Esophagus muscularis mucosa (tissue), 4 donors: ENCODE results near the gene SHH. TPM values are rescaled to one million over a fixed set of nuclear protein-coding genes. Genes with fewer than 3 reads are reported as not detected.

Source experiments
- DNase-seq: peaks from one replicate; pipeline ENCODE4 v3.0.0-alpha.2; 2017; ENCODE audit errors: extremely low spot score
- H3K27ac ChIP-seq, 4 donors: fragments of 200-600 bp; sonication (generic); replicated peaks in 1 of 4; 1 replicate in 3 of 4; 2 replicates in 1 of 4; pipeline ENCODE4 v1.5.1; 2016 to 2019; ENCODE audit warnings: mild to moderate bottlenecking in 1 of 4
- H3K27me3 ChIP-seq, 4 donors: fragments of 200-600 bp; sonication (generic); one replicate each; pipeline versions ENCODE4 v1.5.1 to v1.6.0; 2016 to 2019
- H3K36me3 ChIP-seq, 4 donors: fragments of 200-600 bp; sonication (generic); one replicate each; pipeline ENCODE4 v1.5.1; 2016 to 2019
- H3K4me1 ChIP-seq, 4 donors: fragments of 200-600 bp; sonication (generic); one replicate each; pipeline ENCODE4 v1.5.1; 2016 to 2019
- H3K4me3 ChIP-seq, 4 donors: fragments of 200-600 bp; sonication (generic); 1 replicate in 2 of 4; 2 replicates in 2 of 4; pipeline ENCODE4 v1.5.1; 2016 to 2019; ENCODE audit warnings: mild to moderate bottlenecking in 4 of 4, moderate library complexity in 1 of 4
- H3K9me3 ChIP-seq, 4 donors: fragments of 200-600 bp; sonication (generic); 1 replicate in 3 of 4; 2 replicates in 1 of 4; pipeline ENCODE4 v1.5.1; 2016 to 2019
- EP300 ChIP-seq: sonication (generic); formaldehyde crosslinking; IDR thresholded peaks from one replicate; pipeline ENCODE4 v1.6.1; 2017; ENCODE audit warnings: antibody characterized with exemption
- POLR2A ChIP-seq: fragments of 450-650 bp; IDR thresholded peaks from one replicate; pipeline ENCODE4 v1.6.1; 2017; ENCODE audit warnings: antibody characterized with exemption, moderate library complexity, mild to moderate bottlenecking, low read depth
- POLR2AphosphoS5 ChIP-seq, 2 donors: sonication (generic); formaldehyde crosslinking; IDR thresholded peaks; one replicate each; pipeline ENCODE4 v1.6.1; 2017; ENCODE audit warnings: antibody characterized with exemption in 2 of 2
- WGBS: methylation state at CpG from one replicate; pipeline ENCODE4 v1.1.5; 2018; 5-methylcytosine and 5-hydroxymethylcytosine counted together
- intact Hi-C: fragments of 100-400 bp; cut with DNase I; formaldehyde crosslinking; loops from one replicate; pipeline ENCODE4 v1.15.1; 2023
- total RNA-seq, 4 donors: library from RNA; depleted of rRNA; stranded (reverse); fragments of >200 nt; gene quantifications; one replicate each; pipeline versions ENCODE4 v1.1.0 to v1.2.1, GENCODE V29; 2016
- TF ChIP-seq, protein P1 (sequence below), 3 experiments: fragments of 200-600 bp in 2 of 3; fragments of 450-650 bp in 1 of 3; sonication (generic) in 2 of 3; IDR thresholded peaks; one replicate each; pipeline ENCODE4 v1.5.1; 2017 to 2019; ENCODE audit warnings: antibody characterized with exemption in 3 of 3, mild to moderate bottlenecking in 2 of 3, moderate library complexity in 1 of 3

SHH gene
- total RNA-seq, 4 donors from 2014 or later, result not detected

DNA sequence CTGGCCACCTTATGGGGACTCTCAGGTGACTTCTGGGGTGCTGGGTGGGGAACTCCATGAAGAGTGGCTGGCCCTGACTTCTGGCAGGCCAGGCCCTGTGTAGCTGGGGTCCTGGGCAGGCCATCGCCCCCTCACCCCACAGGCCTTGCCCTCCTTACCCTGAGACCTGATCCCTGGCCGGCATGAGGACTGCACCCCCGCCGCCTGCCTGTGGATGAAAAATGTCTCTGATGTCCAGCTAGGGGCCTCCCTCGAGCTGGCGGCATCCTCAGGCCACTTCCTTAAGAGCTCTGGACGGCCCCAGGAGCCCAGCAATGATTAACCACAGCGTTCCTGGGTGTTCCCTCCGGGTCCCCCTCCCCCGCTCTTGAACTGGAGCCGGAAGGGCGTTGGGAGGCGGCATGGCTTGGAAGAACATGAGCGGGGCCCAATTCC lies 31.8 kb upstream of the SHH start:
- 65% methylated on average over 12 of the region's 14 CpGs for WGBS
- H3K27me3 ChIP-seq, result peaks cover 0 to 57% (median 0%) of the 10 kb centered on the region in 4 donors
- no peaks in the 10 kb centered on the region for H3K36me3 ChIP-seq
- no peaks in the 10 kb centered on the region for H3K4me1 ChIP-seq
- no peak overlapping the region for H3K27ac ChIP-seq
- DNase-seq, result no peak
- TF ChIP-seq POLR2A, result no peak
- TF ChIP-seq, protein P1, sequence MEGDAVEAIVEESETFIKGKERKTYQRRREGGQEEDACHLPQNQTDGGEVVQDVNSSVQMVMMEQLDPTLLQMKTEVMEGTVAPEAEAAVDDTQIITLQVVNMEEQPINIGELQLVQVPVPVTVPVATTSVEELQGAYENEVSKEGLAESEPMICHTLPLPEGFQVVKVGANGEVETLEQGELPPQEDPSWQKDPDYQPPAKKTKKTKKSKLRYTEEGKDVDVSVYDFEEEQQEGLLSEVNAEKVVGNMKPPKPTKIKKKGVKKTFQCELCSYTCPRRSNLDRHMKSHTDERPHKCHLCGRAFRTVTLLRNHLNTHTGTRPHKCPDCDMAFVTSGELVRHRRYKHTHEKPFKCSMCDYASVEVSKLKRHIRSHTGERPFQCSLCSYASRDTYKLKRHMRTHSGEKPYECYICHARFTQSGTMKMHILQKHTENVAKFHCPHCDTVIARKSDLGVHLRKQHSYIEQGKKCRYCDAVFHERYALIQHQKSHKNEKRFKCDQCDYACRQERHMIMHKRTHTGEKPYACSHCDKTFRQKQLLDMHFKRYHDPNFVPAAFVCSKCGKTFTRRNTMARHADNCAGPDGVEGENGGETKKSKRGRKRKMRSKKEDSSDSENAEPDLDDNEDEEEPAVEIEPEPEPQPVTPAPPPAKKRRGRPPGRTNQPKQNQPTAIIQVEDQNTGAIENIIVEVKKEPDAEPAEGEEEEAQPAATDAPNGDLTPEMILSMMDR (IDR thresholded peaks at IDR 0.05), result no peak
- TF ChIP-seq EP300, result no peak
- TF ChIP-seq POLR2AphosphoS5 (IDR thresholded peaks at IDR 0.05), result no peak
- H3K9me3 ChIP-seq, result no peaks in the 10 kb centered on the region
- intact Hi-C loops, result no loop called here
- no peak overlapping the region for H3K4me3 ChIP-seq

- no peak for DNase-seq
- Histone ChIP-seq H3K4me3 (no peak overlapping the region), H3K27ac (no peak overlapping the region), H3K4me1 (no peaks in the 10 kb centered on the region), H3K9me3 (no peaks in the 10 kb centered on the region), H3K27me3 (peaks cover 0 to 55% (median 0%) of the 10 kb centered on the region in 4 donors), H3K36me3 (no peaks in the 10 kb centered on the region)
- 85% methylated on average over 19 of the region's 20 CpGs for WGBS
- intact Hi-C loops, result no loop called here
- TF ChIP-seq POLR2A (no peak), EP300 (no peak), POLR2AphosphoS5 (IDR thresholded peaks at IDR 0.05) (no peak)
- TF ChIP-seq, protein P1 (IDR thresholded peaks at IDR 0.05), result no peak
Observed at GRCh38 chr7:155843426-155844018, 31.3 kb upstream of the SHH start.

DNA sequence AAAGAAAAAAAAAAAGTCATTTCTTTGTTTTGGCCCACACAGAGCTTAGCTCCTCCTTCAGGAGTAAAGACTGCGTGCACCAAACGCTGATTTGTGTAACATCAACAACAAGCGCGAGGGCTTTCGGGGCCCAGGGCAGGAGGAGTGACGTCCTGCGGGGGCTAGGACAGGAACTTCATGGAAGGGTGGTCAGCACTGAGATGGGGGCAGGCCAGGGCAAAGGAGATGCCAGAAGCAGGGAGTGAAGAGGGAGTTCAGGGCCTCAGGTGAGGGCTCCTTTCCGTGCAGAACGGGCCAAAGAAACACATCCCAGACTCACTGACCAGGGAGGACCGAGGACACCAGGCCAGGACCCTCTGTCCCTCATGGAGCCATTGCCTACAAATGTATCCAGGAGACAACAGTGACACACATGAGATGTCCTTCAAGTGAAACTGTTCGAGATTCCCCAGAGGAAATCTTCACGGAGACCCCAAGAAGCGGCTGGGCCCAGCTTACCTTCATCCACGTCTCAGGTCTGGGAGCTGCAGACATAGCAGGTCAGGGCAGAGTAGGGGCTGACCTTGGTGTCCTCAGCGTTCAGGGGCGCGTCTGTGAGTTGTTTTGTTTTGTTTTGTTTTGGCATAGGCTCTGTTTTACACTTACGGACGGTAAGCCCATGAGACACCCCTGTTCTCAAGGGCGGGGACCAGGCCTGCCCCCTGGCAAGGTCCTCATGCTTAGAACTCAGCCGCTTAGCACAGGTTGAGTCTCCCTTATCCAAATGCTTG lies 30.4 kb upstream of the SHH start:
- H3K9me3 ChIP-seq, result no peaks in the 10 kb centered on the region
- H3K4me1 ChIP-seq, result no peaks in the 10 kb centered on the region
- H3K27ac ChIP-seq, result no peak overlapping the region
- no peaks in the 10 kb centered on the region for H3K36me3 ChIP-seq
- WGBS, result 70% methylated on average over 21 of the region's 21 CpGs
- intact Hi-C loops, result no loop called here
- H3K27me3 ChIP-seq, result peaks cover 0 to 57% (median 0%) of the 10 kb centered on the region in 4 donors
- no peak for DNase-seq
- TF ChIP-seq, protein P1 (IDR thresholded peaks at IDR 0.05), result no peak
- TF ChIP-seq POLR2A, result no peak
- TF ChIP-seq POLR2AphosphoS5 (IDR thresholded peaks at IDR 0.05), result no peak
- TF ChIP-seq EP300, result no peak
- no peak overlapping the region for H3K4me3 ChIP-seq

GRCh38 chr7:155840909-155841308 lies 28.6 kb upstream of the SHH start:
- no peaks in the 10 kb centered on the region for H3K9me3 ChIP-seq
- H3K36me3 ChIP-seq, result no peaks in the 10 kb centered on the region
- no peaks in the 10 kb centered on the region for H3K4me1 ChIP-seq
- intact Hi-C loops, result no loop called here
- TF ChIP-seq EP300 (no peak), POLR2AphosphoS5 (IDR thresholded peaks at IDR 0.05) (no peak), POLR2A (no peak)
- TF ChIP-seq, protein P1 (IDR thresholded peaks at IDR 0.05), result no peak
- WGBS, result 93% methylated on average over 8 of the region's 8 CpGs
- no peak overlapping the region for H3K4me3 ChIP-seq
- H3K27me3 ChIP-seq, result peaks cover 0 to 71% (median 0%) of the 10 kb centered on the region in 4 donors
- DNase-seq, result no peak
- no peak overlapping the region for H3K27ac ChIP-seq
